Measurements from ENCODE around the gene PLET1.
A peak's percentile ranks its signal among the peaks of the same experiment; 100 is the strongest.

The PLET1 gene

DNA sequence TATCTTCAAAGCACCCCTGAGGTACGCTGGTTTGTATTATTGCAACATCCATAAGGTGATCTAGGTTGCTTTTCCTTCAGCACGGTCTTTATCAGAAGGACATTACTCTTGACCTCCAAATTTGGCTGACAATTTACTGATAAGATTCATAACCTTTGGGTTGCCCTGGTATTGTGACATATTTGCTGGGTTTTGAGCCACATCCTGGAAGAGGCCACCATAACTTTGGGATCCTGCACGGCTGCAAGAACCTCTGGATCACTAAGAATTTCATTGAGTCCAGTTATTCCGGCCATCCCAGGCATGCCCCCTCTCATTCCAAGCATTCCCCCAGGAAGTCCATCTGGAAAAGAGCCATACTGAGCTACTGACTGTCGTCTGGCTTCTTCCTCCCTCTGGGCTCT is 6.5 kb upstream of the PLET1 start:
- peak overlapping the region; percentile 19 for H3K27ac Mint-ChIP-seq

DNA sequence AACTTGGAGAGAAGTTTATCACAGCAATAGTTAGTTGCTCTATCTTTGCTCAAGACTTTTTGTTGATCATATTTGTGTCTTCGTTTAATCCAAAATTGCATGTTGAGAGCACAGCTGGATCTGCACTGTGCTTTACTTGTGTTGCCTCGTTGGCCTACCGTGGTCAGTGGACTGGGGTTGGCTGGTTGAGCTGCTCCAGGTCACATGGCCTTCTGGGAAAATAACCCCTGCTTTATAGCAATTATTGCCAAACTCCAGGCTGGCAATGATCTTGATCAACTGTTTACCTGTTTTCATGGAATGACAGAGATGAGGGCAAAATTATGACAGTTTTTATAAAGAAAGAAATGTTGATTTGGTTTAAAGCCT is 5.7 kb upstream of the PLET1 start:
- H3K36me3 Mint-ChIP-seq (ENCODE audit: low read depth) = no peaks in the 10 kb centered on the region
- peaks cover 17% of the 10 kb centered on the region for H3K27me3 Mint-ChIP-seq (ENCODE audit: low read depth, poor library complexity)
- H3K9me3 Mint-ChIP-seq = no peaks in the 10 kb centered on the region
- no peak overlapping the region for H3K27ac Mint-ChIP-seq
- no peak for DNase-seq
- TF ChIP-seq, protein P1, sequence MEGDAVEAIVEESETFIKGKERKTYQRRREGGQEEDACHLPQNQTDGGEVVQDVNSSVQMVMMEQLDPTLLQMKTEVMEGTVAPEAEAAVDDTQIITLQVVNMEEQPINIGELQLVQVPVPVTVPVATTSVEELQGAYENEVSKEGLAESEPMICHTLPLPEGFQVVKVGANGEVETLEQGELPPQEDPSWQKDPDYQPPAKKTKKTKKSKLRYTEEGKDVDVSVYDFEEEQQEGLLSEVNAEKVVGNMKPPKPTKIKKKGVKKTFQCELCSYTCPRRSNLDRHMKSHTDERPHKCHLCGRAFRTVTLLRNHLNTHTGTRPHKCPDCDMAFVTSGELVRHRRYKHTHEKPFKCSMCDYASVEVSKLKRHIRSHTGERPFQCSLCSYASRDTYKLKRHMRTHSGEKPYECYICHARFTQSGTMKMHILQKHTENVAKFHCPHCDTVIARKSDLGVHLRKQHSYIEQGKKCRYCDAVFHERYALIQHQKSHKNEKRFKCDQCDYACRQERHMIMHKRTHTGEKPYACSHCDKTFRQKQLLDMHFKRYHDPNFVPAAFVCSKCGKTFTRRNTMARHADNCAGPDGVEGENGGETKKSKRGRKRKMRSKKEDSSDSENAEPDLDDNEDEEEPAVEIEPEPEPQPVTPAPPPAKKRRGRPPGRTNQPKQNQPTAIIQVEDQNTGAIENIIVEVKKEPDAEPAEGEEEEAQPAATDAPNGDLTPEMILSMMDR (IDR thresholded peaks at IDR 0.05) = no peak
- peaks cover 5% of the 10 kb centered on the region for H3K4me1 Mint-ChIP-seq
- H3K4me3 Mint-ChIP-seq = no peak overlapping the region

More for the DNA sequence above, 6.5 kb upstream of the PLET1 start:
- Mint-ChIP-seq H3K4me3 (no peak overlapping the region), H3K27me3 (ENCODE audit: low read depth, poor library complexity) (peaks cover 17% of the 10 kb centered on the region), H3K4me1 (peaks cover 5% of the 10 kb centered on the region), H3K9me3 (no peaks in the 10 kb centered on the region), H3K36me3 (ENCODE audit: low read depth) (no peaks in the 10 kb centered on the region)
- TF ChIP-seq, protein P1 (IDR thresholded peaks at IDR 0.05) = no peak
- no peak for DNase-seq

DNA sequence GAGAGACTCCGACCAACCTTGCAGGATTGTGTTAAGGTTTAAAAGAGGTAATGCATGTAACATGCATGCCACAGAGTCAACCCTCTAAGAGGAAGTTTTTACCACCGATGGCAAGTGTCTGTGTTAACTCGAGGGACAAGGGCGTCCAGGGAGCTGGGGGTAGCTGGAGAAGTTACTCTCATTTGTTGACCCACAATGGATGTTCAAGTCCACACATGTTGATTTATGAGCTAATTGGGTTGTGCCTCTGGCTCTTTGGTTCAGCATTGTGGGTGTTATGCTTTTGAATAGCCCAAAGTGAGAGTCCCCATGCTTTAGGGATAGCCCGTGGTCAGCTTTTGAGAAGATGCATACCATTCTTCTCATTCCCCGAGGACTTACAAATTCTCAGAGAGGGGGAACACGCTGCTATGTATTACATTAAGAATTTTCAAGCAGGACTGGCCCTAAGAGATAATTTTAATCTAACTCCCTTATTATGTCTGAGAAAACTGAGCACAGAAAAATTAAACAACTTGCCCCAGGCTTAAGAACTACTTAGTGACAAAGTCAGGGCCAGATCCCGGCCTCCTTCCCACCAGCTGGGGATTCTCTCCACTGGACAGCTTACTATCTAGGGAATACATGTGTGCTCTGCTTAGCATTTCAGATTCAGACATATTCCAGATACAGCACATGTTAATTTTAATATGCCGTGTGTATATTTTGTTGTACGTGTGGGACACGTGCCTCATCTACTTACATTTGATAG is 5.2 kb upstream of the PLET1 start:
- Mint-ChIP-seq H3K9me3 (peaks cover 4% of the 10 kb centered on the region), H3K36me3 (ENCODE audit: low read depth) (peaks cover 5% of the 10 kb centered on the region), H3K4me3 (no peak overlapping the region), H3K4me1 (peaks cover 5% of the 10 kb centered on the region), H3K27me3 (ENCODE audit: low read depth, poor library complexity) (peaks cover 17% of the 10 kb centered on the region), H3K27ac (no peak overlapping the region)
- DNase-seq = no peak
- TF ChIP-seq, protein P1 (IDR thresholded peaks at IDR 0.05) = no peak

DNA sequence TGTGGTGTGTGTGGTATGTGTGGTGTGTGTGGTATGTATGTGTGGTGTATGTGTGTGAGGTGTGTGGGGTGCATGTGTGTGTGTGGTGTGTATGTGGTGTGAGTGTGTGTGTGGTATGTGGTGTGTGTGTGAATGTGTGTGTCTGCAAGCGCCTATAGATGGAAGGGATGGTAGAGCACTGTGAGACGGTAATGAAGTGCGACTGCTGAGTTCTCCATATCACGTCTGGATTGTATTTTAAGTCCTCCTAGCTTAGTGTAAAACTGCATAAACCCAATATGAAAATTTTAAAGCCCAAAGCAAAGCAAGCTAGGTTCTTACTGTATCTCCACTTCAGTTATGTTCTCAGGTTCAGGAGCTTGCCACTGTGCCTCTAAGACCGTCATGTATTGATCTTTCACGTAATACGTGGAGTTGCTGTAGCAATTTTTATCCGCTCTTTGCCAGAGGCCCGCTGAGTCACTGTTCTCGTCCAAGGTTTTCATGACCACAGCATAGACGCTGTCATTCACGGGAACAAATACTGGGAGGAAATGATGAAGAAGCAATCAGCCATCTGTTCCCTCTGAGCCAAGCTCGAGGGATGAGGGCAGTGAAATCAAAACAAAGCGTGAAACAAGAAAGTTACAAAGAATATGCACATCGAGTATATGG is 5.5 kb downstream of the PLET1 start:
- TF ChIP-seq, protein P1 (IDR thresholded peaks at IDR 0.05) = no peak
- Mint-ChIP-seq H3K36me3 (ENCODE audit: low read depth) (no peaks in the 10 kb centered on the region), H3K27ac (no peak overlapping the region), H3K4me3 (no peak overlapping the region), H3K4me1 (peaks cover 7% of the 10 kb centered on the region), H3K27me3 (ENCODE audit: low read depth, poor library complexity) (peaks cover 7% of the 10 kb centered on the region), H3K9me3 (no peaks in the 10 kb centered on the region)
- DNase-seq = no peak

DNA sequence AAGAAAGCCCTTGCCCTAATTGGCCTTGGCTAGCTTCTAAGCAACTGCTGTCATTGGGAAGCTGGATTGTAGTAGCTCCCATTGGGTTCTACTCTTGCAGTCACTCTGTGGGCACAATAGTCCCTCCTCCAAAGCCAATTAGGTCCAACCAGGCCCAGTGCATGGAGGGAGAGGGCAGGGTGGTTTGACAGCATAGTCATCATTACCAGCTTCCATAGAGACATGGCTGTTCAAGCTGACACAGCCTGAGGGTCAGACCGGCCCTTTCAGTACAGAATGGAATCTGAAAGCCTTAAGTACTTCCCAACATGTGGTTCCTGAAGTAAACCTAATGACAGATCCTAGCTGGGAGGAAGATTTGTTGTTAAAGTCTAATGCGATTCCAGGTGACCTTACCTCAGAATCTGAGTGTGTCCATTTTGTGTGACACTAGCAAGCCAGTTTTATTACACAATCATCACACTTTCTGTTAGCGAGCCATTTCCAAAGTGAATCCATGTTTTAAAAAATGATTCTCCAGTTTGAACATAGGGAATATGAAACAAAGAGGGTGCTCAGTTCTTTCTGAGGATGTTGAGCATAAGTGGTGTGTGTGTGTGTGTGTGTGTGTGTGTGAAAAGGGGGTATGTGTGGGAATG is 6.9 kb downstream of the PLET1 start:
- Mint-ChIP-seq H3K4me3 (no peak overlapping the region), H3K9me3 (no peaks in the 10 kb centered on the region), H3K27ac (no peak overlapping the region), H3K27me3 (ENCODE audit: low read depth, poor library complexity) (no peaks in the 10 kb centered on the region), H3K36me3 (ENCODE audit: low read depth) (no peaks in the 10 kb centered on the region), H3K4me1 (peaks cover 11% of the 10 kb centered on the region)
- TF ChIP-seq, protein P1 (IDR thresholded peaks at IDR 0.05) = no peak
- DNase-seq = no peak
